Mesenchymal stem cell (in vitro differentiated cells and primary cell): ENCODE data around the gene CAMK4.

Experiments used
- DNase-seq: peaks from one replicate; pipeline ENCODE4 v3.0.0-alpha.2; 2013
- H2AFZ ChIP-seq: one replicate; pipeline ENCODE4 v1.6.1; 2013; ENCODE audit warnings: low read depth, mild to moderate bottlenecking, control low read depth, inconsistent platforms, low read length, moderate library complexity
- H2AK5ac ChIP-seq: 2 replicates; pipeline ENCODE4 v1.6.1; 2013; ENCODE audit warnings: low read length, moderate library complexity, mild to moderate bottlenecking, inconsistent platforms; ENCODE audit not compliant: severe bottlenecking
- H2BK120ac ChIP-seq: one replicate; pipeline ENCODE4 v1.6.1; 2013; ENCODE audit warnings: low read depth, mild to moderate bottlenecking, inconsistent platforms, low read length, moderate library complexity
- H2BK12ac ChIP-seq, 2 experiments: one replicate each; pipeline ENCODE4 v1.6.1; 2013; ENCODE audit warnings: inconsistent platforms in 2 of 2, low read length in 2 of 2, mild to moderate bottlenecking in 2 of 2, moderate library complexity in 2 of 2, control low read depth in 1 of 2
- H2BK15ac ChIP-seq: one replicate; pipeline ENCODE4 v1.6.1; 2013; ENCODE audit warnings: mild to moderate bottlenecking, low read depth, inconsistent platforms; ENCODE audit not compliant: poor library complexity, severe bottlenecking
- H2BK5ac ChIP-seq: 2 replicates; pipeline ENCODE4 v1.6.1; 2013; ENCODE audit warnings: low read depth, mild to moderate bottlenecking, low read length, control low read depth, inconsistent platforms; ENCODE audit not compliant: poor library complexity, severe bottlenecking
- H3K14ac ChIP-seq, 2 experiments: one replicate each; pipeline ENCODE4 v1.6.1; 2013; ENCODE audit warnings: inconsistent platforms in 2 of 2, low read length in 2 of 2, control low read depth in 1 of 2, mild to moderate bottlenecking in 1 of 2, moderate library complexity in 1 of 2
- H3K18ac ChIP-seq, 2 experiments: one replicate each; pipeline ENCODE4 v1.6.1; 2013; ENCODE audit warnings: inconsistent platforms in 2 of 2, low read length in 2 of 2, control low read depth in 1 of 2, low read depth in 1 of 2, mild to moderate bottlenecking in 1 of 2
- H3K23ac ChIP-seq, 2 experiments: one replicate each; pipeline ENCODE4 v1.6.1; 2013; ENCODE audit warnings: inconsistent platforms in 2 of 2, low read length in 2 of 2, mild to moderate bottlenecking in 2 of 2, moderate library complexity in 2 of 2, control low read depth in 1 of 2
- H3K27ac ChIP-seq: 2 replicates; pipeline ENCODE4 v1.5.1; 2013; ENCODE audit warnings: mild to moderate bottlenecking, moderate library complexity, low read length, control low read depth, inconsistent platforms; ENCODE audit not compliant: poor library complexity, severe bottlenecking
- H3K27me3 ChIP-seq, 2 experiments: 2 replicates each; pipeline versions ENCODE4 v1.6.1 to v1.7.0; 2013; ENCODE audit warnings: low read length in 2 of 2, mild to moderate bottlenecking in 2 of 2, moderate library complexity in 2 of 2, control low read depth in 1 of 2, inconsistent platforms in 1 of 2; ENCODE audit not compliant: control insufficient read depth in 1 of 2, insufficient read depth in 1 of 2
- H3K36me3 ChIP-seq, 2 experiments: 2 replicates each; pipeline versions ENCODE4 v1.6.1 to v1.7.0; 2013; ENCODE audit warnings: low read length in 2 of 2, control low read depth in 1 of 2, inconsistent platforms in 1 of 2, low read depth in 1 of 2, mild to moderate bottlenecking in 1 of 2; ENCODE audit not compliant: insufficient read depth in 2 of 2, control insufficient read depth in 1 of 2
- H3K4ac ChIP-seq, 2 experiments: one replicate each; pipeline ENCODE4 v1.6.1; 2013; ENCODE audit warnings: inconsistent platforms in 2 of 2, low read length in 2 of 2, mild to moderate bottlenecking in 2 of 2, moderate library complexity in 2 of 2, control low read depth in 1 of 2, low read depth in 1 of 2
- H3K4me1 ChIP-seq: 2 replicates; pipeline ENCODE4 v1.6.1; 2013; ENCODE audit warnings: low read depth, low read length, control low read depth; ENCODE audit not compliant: control insufficient read depth, insufficient read depth
- H3K4me2 ChIP-seq: 2 replicates; pipeline ENCODE4 v1.6.1; 2013; ENCODE audit warnings: low read length, mild to moderate bottlenecking, inconsistent platforms; ENCODE audit not compliant: poor library complexity, severe bottlenecking
- H3K4me3 ChIP-seq, 2 experiments: 2 replicates each; pipeline versions ENCODE4 v1.5.1 to v1.7.0; 2013; ENCODE audit warnings: low read length in 2 of 2, mild to moderate bottlenecking in 2 of 2, control low read depth in 1 of 2, low read depth in 1 of 2; ENCODE audit not compliant: insufficient read depth in 1 of 2
- H3K79me1 ChIP-seq: replicated peaks from 2 replicates; pipeline ENCODE4 v1.6.1; 2013; ENCODE audit warnings: mild to moderate bottlenecking, control low read depth, low read length, inconsistent platforms; ENCODE audit not compliant: poor library complexity, severe bottlenecking
- H3K9ac ChIP-seq: 2 replicates; pipeline ENCODE4 v1.7.0; 2013; ENCODE audit warnings: mild to moderate bottlenecking, low read length, moderate library complexity
- H3K9me3 ChIP-seq: 2 replicates; pipeline ENCODE4 v1.7.0; 2013; ENCODE audit warnings: mild to moderate bottlenecking, low read length; ENCODE audit not compliant: control insufficient read depth
- H4K8ac ChIP-seq: one replicate; pipeline ENCODE4 v1.6.1; 2013; ENCODE audit warnings: inconsistent platforms, mild to moderate bottlenecking, low read length, moderate library complexity
- H4K91ac ChIP-seq: one replicate; pipeline ENCODE4 v1.6.1; 2013; ENCODE audit warnings: mild to moderate bottlenecking, low read length, inconsistent platforms
- WGBS: methylation state at CpG from one replicate; pipeline ENCODE4 v1.1.7; 2013; ENCODE audit warnings: mixed read lengths; 5-methylcytosine and 5-hydroxymethylcytosine counted together

Gene CAMK4

DNA sequence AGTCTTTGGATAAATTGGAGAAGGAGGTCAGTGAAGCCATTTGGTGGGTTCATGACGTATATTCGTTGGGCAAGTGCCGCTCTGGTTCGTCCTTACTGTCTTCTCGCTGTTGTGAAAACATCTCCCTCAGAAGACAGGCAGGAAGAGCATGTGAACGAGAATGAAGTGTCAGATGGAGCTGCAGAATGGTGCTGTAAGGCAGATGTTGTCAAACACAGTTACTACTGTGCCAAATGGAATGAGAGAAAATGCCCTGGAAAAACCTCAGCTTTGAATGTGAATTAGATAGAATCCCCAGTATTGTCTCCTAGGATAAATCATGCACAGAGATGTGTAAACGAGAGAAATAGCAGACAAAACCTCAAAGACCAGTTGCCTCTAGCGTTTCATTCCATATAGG, 121.5 kb downstream of the CAMK4 start:
- Histone ChIP-seq H3K4ac (no peak overlapping the region), H3K4me2 (no peak overlapping the region), H3K14ac (no peak overlapping the region), H3K4me1 (no peaks in the 10 kb centered on the region), H3K9ac (no peak overlapping the region), H3K79me1 (no peaks in the 10 kb centered on the region), H2BK5ac (no peak overlapping the region), H4K91ac (no peak overlapping the region), H3K36me3 (no peaks in the 10 kb centered on the region), H3K9me3 (no peaks in the 10 kb centered on the region), H4K8ac (no peak overlapping the region), H3K27ac (no peak overlapping the region), H3K4me3 (no peak overlapping the region), H2BK12ac (no peak overlapping the region), H2AK5ac (no peak overlapping the region), H2BK120ac (no peak overlapping the region), H2AFZ (no peak overlapping the region), H3K27me3 (no peaks in the 10 kb centered on the region), H3K18ac (no peak overlapping the region), H3K23ac (no peak overlapping the region), H2BK15ac (no peak overlapping the region)
- WGBS, result 78% methylated on average over 8 of the region's 8 CpGs
- peak; percentile 48 for DNase-seq

DNA sequence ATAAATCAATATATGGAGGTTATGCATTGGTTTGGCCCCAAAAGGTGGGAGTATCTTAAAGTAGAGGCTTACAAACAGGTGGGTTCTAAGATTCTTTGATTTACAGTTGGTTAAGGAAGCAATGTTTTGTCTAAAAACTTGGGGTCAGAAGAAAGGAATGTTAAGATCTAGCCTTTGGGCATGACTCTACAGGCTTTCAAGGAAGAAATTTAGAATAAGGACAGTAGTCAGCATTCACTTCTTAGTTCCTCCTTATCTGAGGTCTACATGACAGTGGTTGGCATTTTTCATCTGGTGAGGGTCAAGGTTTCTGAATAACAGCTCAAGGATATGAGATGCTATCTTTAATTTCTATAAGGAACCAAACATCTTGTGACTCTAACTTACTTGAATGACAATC, 122.8 kb downstream of the CAMK4 start:
- Histone ChIP-seq H3K27me3 (no peaks in the 10 kb centered on the region), H4K8ac (no peak overlapping the region), H2BK5ac (no peak overlapping the region), H2BK12ac (no peak overlapping the region), H2BK120ac (no peak overlapping the region), H3K18ac (no peak overlapping the region), H3K4me3 (no peak overlapping the region), H2AK5ac (no peak overlapping the region), H3K4me2 (no peak overlapping the region), H4K91ac (no peak overlapping the region), H3K14ac (no peak overlapping the region), H3K4ac (no peak overlapping the region), H3K79me1 (no peaks in the 10 kb centered on the region), H3K23ac (no peak overlapping the region), H2AFZ (no peak overlapping the region), H3K9me3 (no peaks in the 10 kb centered on the region), H3K36me3 (no peaks in the 10 kb centered on the region), H3K27ac (no peak overlapping the region), H2BK15ac (no peak overlapping the region), H3K9ac (no peak overlapping the region), H3K4me1 (no peaks in the 10 kb centered on the region)
- no peak for DNase-seq

DNA sequence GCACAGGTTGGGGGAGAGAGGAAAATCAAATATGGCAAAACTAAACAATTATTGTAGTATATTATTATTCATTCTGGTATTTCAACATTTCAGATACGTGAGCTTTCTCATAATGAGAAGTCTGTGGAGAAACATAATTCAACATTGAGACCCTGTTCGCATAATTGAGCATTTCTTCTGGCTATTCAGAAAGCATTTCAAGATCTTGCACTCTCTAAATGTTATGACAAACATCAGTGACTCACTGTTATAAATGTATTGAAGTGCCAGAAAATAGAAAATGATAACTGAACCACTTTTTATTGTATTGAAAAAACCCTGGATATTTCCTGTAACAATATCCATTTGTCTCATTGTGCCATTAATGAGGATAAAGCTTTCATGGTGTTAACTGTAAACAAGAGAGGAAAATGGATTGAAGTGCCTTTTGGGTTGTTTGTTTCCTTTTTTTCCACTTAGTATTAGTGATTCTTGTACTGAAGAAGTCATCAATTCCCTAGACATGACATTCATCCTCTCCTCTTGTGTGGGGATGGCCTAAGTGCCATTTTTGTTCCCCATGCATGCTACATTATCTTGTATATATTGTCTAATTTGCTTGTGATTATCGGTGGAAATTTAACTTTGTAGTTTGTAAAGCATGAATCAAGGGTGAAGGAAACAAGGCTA, 124.6 kb downstream of the CAMK4 start:
- H2AFZ ChIP-seq, result no peak overlapping the region
- WGBS, result 95% methylated on average over 2 of the region's 3 CpGs

DNA sequence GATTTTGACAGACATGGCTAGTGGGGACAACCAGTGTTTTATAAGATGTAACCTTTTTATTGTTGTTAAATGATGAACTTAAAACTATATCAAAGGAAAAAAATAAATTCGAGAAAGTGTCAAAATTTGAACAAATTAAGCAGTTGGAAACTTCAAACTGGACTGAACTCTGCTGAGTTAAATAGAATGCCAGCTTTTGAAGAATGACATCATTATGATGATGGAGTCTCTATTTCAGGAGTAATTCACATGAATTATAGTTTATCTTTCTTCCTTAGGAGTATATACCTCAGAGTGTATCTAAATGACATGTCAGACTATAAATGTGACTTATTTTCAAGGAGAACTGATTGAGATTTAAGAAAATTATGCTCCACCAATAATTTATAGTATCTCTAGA, 125.2 kb downstream of the CAMK4 start:
- Histone ChIP-seq H3K4ac (no peak overlapping the region), H2BK15ac (no peak overlapping the region), H3K4me2 (no peak overlapping the region), H3K36me3 (no peaks in the 10 kb centered on the region), H3K14ac (no peak overlapping the region), H3K27ac (no peak overlapping the region), H3K79me1 (no peaks in the 10 kb centered on the region), H3K23ac (no peak overlapping the region), H3K18ac (no peak overlapping the region), H3K4me3 (no peak overlapping the region), H4K91ac (no peak overlapping the region), H3K9ac (no peak overlapping the region), H3K9me3 (no peaks in the 10 kb centered on the region), H4K8ac (no peak overlapping the region), H2AFZ (no peak overlapping the region), H2BK12ac (no peak overlapping the region), H2BK5ac (no peak overlapping the region), H3K4me1 (no peaks in the 10 kb centered on the region), H2BK120ac (no peak overlapping the region), H3K27me3 (no peaks in the 10 kb centered on the region), H2AK5ac (no peak overlapping the region)
- 67% methylated on average over 1 of the region's 1 CpG for WGBS
- DNase-seq, result no peak

More for the DNA sequence above, 124.6 kb downstream of the CAMK4 start:
- H2BK15ac ChIP-seq, result no peak overlapping the region
- H3K79me1 ChIP-seq, result no peaks in the 10 kb centered on the region
- H2BK5ac ChIP-seq, result no peak overlapping the region
- H3K9ac ChIP-seq, result no peak overlapping the region
- no peak overlapping the region for H4K8ac ChIP-seq
- H3K4me3 ChIP-seq, result no peak overlapping the region
- no peaks in the 10 kb centered on the region for H3K27me3 ChIP-seq
- no peaks in the 10 kb centered on the region for H3K9me3 ChIP-seq
- no peak overlapping the region for H3K18ac ChIP-seq
- H2BK120ac ChIP-seq, result no peak overlapping the region
- H4K91ac ChIP-seq, result no peak overlapping the region
- no peak overlapping the region for H2AK5ac ChIP-seq
- no peak overlapping the region for H3K27ac ChIP-seq
- no peaks in the 10 kb centered on the region for H3K4me1 ChIP-seq
- H3K4ac ChIP-seq, result no peak overlapping the region
- H2BK12ac ChIP-seq, result no peak overlapping the region
- H3K36me3 ChIP-seq, result no peaks in the 10 kb centered on the region
- H3K4me2 ChIP-seq, result no peak overlapping the region
- DNase-seq, result no peak
- no peak overlapping the region for H3K23ac ChIP-seq
- H3K14ac ChIP-seq, result no peak overlapping the region
